Neural cell (in vitro differentiated cells): ENCODE data around the gene CARD19. TPM values are rescaled to one million over a fixed set of nuclear protein-coding genes. Genes with fewer than 3 reads are reported as not detected.

Source experiments
- H2AFZ ChIP-seq: fragments of 200-600, 300-800 bp; sonication (generic), shearing (Covaris generic); 2 replicates; pipeline ENCODE4 v1.6.0; 2014; ENCODE audit warnings: low read depth, mild to moderate bottlenecking, antibody characterized with exemption, low read length, moderate library complexity
- H3F3A ChIP-seq: fragments of 200-600 bp; shearing (Covaris generic); 2 replicates; pipeline ENCODE4 v1.6.1; 2016; ENCODE audit warnings: mild to moderate bottlenecking, moderate library complexity, mixed read lengths, antibody characterized with exemption, low read length; ENCODE audit not compliant: insufficient read depth, poor library complexity, severe bottlenecking
- H3K27ac ChIP-seq: fragments of 200-600, 300-800 bp; sonication (generic), shearing (Covaris generic); 2 replicates; pipeline ENCODE4 v1.5.1; 2014; ENCODE audit warnings: mild to moderate bottlenecking, low read length, moderate library complexity
- H3K27me3 ChIP-seq: fragments of 300-800, 200-600 bp; sonication (generic), shearing (Covaris generic); 2 replicates; pipeline ENCODE4 v1.6.0; 2014; ENCODE audit warnings: mild to moderate bottlenecking, low read depth, low read length, moderate library complexity; ENCODE audit not compliant: insufficient read depth
- H3K36me3 ChIP-seq: fragments of 300-800, 200-600 bp; sonication (generic), shearing (Covaris generic); 2 replicates; pipeline ENCODE4 v1.5.1; 2014; ENCODE audit warnings: mild to moderate bottlenecking, antibody characterized with exemption, low read length, moderate library complexity; ENCODE audit not compliant: insufficient read depth
- H3K4me2 ChIP-seq: fragments of 300-800, 200-600 bp; sonication (generic), shearing (Covaris generic); 2 replicates; pipeline ENCODE4 v1.6.0; 2014; ENCODE audit warnings: mild to moderate bottlenecking, low read length
- H3K4me3 ChIP-seq: fragments of 300-800, 200-600 bp; sonication (generic), shearing (Covaris generic); 2 replicates; pipeline ENCODE4 v1.5.1; 2014; ENCODE audit warnings: mild to moderate bottlenecking, low read length, moderate library complexity
- H3K79me2 ChIP-seq: fragments of 200-600 bp; shearing (Covaris generic); replicated peaks from 2 replicates; pipeline ENCODE4 v1.6.0; 2014; ENCODE audit warnings: mild to moderate bottlenecking, low read length, moderate library complexity; ENCODE audit not compliant: insufficient read depth
- H3K9ac ChIP-seq: fragments of 300-800, 200-600 bp; sonication (generic), shearing (Covaris generic); 2 replicates; pipeline ENCODE4 v1.6.1; 2016; ENCODE audit warnings: mild to moderate bottlenecking, low read length, mixed read lengths
- H3K9me2 ChIP-seq: fragments of 200-600 bp; shearing (Covaris generic); 2 replicates; pipeline ENCODE4 v1.6.1; 2016; ENCODE audit warnings: mild to moderate bottlenecking, low read length, mixed read lengths; ENCODE audit not compliant: insufficient read depth
- H3K9me3 ChIP-seq: fragments of 200-600, 300-800 bp; sonication (generic), shearing (Covaris generic); 2 replicates; pipeline ENCODE4 v1.6.1; 2016; ENCODE audit warnings: mild to moderate bottlenecking, mixed run types, low read length, moderate library complexity, mixed read lengths
- H4K20me1 ChIP-seq: fragments of 200-600 bp; shearing (Covaris generic); 2 replicates; pipeline ENCODE4 v1.6.1; 2016; ENCODE audit warnings: mild to moderate bottlenecking, mixed run types; ENCODE audit not compliant: insufficient read depth
- CTCF ChIP-seq: fragments of 450-650 bp; IDR thresholded peaks from 2 replicates; pipeline ENCODE4 v1.5.1; 2014; ENCODE audit warnings: antibody characterized with exemption, mild to moderate bottlenecking, moderate library complexity; ENCODE audit not compliant: poor library complexity, severe bottlenecking
- EP300 ChIP-seq: fragments of 450-650 bp; conservative IDR thresholded peaks from 2 replicates; pipeline ENCODE4 v1.6.1; 2014; ENCODE audit warnings: antibody characterized with exemption, mild to moderate bottlenecking, moderate library complexity; ENCODE audit not compliant: poor library complexity, severe bottlenecking
- EZH2 ChIP-seq: fragments of 200-600, 300-800 bp; shearing (Covaris generic), sonication (generic); IDR thresholded peaks from 2 replicates; pipeline ENCODE4 v1.6.1; 2014; ENCODE audit warnings: antibody characterized with exemption, low read length, borderline replicate concordance, mild to moderate bottlenecking; ENCODE audit not compliant: insufficient read depth, poor library complexity, severe bottlenecking
- MXI1 ChIP-seq: fragments of 450-650 bp; conservative IDR thresholded peaks from 2 replicates; pipeline ENCODE4 v1.6.1; 2014; ENCODE audit warnings: antibody characterized with exemption, mild to moderate bottlenecking; ENCODE audit not compliant: poor library complexity, severe bottlenecking
- POLR2AphosphoS5 ChIP-seq: IDR thresholded peaks from 2 replicates; pipeline ENCODE4 v1.6.1; 2012
- RAD21 ChIP-seq: fragments of 450-650 bp; conservative IDR thresholded peaks from 2 replicates; pipeline ENCODE4 v1.6.1; 2014; ENCODE audit warnings: antibody characterized with exemption, mild to moderate bottlenecking, moderate library complexity
- REST ChIP-seq: IDR thresholded peaks from 2 replicates; pipeline ENCODE4 v1.6.1; 2012; ENCODE audit warnings: borderline replicate concordance
- SMC3 ChIP-seq: fragments of 450-650 bp; conservative IDR thresholded peaks from 2 replicates; pipeline ENCODE4 v1.6.1; 2014; ENCODE audit warnings: antibody characterized with exemption, mild to moderate bottlenecking, moderate library complexity; ENCODE audit not compliant: poor library complexity
- TAF1 ChIP-seq: IDR thresholded peaks from 2 replicates; pipeline ENCODE4 v1.6.1; 2012; ENCODE audit warnings: low read depth
- polyA plus RNA-seq: library from polyadenylated mRNA; depleted of rRNA; stranded (reverse); fragments of >200 nt; gene quantifications from 2 replicates; pipeline ENCODE4 v1.2.3, GENCODE V29; 2014

The CARD19 gene
- polyA plus RNA-seq, 1 donor from 2014 or later: 66.7 TPM

- no peaks in the 10 kb centered on the region for H3K79me2 ChIP-seq
- H3K9ac ChIP-seq: no peak overlapping the region
- H3K4me2 ChIP-seq: no peak overlapping the region
- TF ChIP-seq MXI1: no peak
- TF ChIP-seq REST: no peak
- TF ChIP-seq EP300: no peak
- TF ChIP-seq TAF1: no peak
- TF ChIP-seq EZH2: no peak
- no peak for TF ChIP-seq SMC3
- no peak overlapping the region for H2AFZ ChIP-seq
- no peaks in the 10 kb centered on the region for H3K36me3 ChIP-seq
- no peaks in the 10 kb centered on the region for H3K27me3 ChIP-seq
- H3K9me2 ChIP-seq: no peaks in the 10 kb centered on the region
- H3K4me3 ChIP-seq: no peak overlapping the region
- H4K20me1 ChIP-seq: no peaks in the 10 kb centered on the region
- no peaks in the 10 kb centered on the region for H3K9me3 ChIP-seq
- no peak overlapping the region for H3K27ac ChIP-seq
- H3F3A ChIP-seq: no peaks in the 10 kb centered on the region
Measured at GRCh38 chr9:93072383-93072795, 23.6 kb upstream of the CARD19 start.

- no peak overlapping the region for H3K9ac ChIP-seq
- no peaks in the 10 kb centered on the region for H3K9me2 ChIP-seq
- no peaks in the 10 kb centered on the region for H3K36me3 ChIP-seq
- no peak overlapping the region for H3K4me2 ChIP-seq
- H3K27ac ChIP-seq: no peak overlapping the region
- H3F3A ChIP-seq: no peaks in the 10 kb centered on the region
- H3K9me3 ChIP-seq: no peaks in the 10 kb centered on the region
- H3K79me2 ChIP-seq: no peaks in the 10 kb centered on the region
- no peak overlapping the region for H3K4me3 ChIP-seq
- H3K27me3 ChIP-seq: no peaks in the 10 kb centered on the region
- TF ChIP-seq EZH2 (no peak), SMC3 (no peak), CTCF (no peak), MXI1 (no peak), TAF1 (no peak), EP300 (no peak), RAD21 (no peak), REST (no peak), POLR2AphosphoS5 (no peak)
- H4K20me1 ChIP-seq: no peaks in the 10 kb centered on the region
- no peak overlapping the region for H2AFZ ChIP-seq
Measured at GRCh38 chr9:93076101-93076791, 19.8 kb upstream of the CARD19 start.
